ENCODE data around the gene OR5K3.
"Not testable (repeated sequence)": the region's sequence is repeated elsewhere in the genome, so short reads cannot be mapped to it uniquely, and the experiment has no call there.

Gene OR5K3

GRCh38 chr3:98390366-98390765 is at the start of gene OR5K3:
Gene OR5K3 (plus strand): TSS chr3:98390666. CDS start chr3:98390666, 0 bp downstream.
- DNase-seq (ENCODE audit: low read depth in 3 of 3) = no peak

GRCh38 chr3:98341758-98342157 is 48.7 kb upstream of the OR5K3 start:
- DNase-seq (ENCODE audit: low read depth in 3 of 3) = no peak

- no peak for DNase-seq (ENCODE audit: low read depth in 3 of 3)
Measured at GRCh38 chr3:98343647-98344507, 46.6 kb upstream of the OR5K3 start.

- DNase-seq (ENCODE audit: low read depth in 3 of 3) = no peak
Measured at GRCh38 chr3:98350082-98350481, 40.4 kb upstream of the OR5K3 start.

- no peak for DNase-seq (ENCODE audit: low read depth in 3 of 3)
Measured at GRCh38 chr3:98353554-98353953, 36.9 kb upstream of the OR5K3 start, which contains the start of gene OR5K4. Gene OR5K4 (plus strand): TSS chr3:98353854. CDS start chr3:98353854, 0 bp downstream.

GRCh38 chr3:98359250-98359649 is 31.2 kb upstream of the OR5K3 start:
- DNase-seq (ENCODE audit: low read depth in 3 of 3) = no peak

- DNase-seq (ENCODE audit: low read depth in 3 of 3) = no peak
Measured at GRCh38 chr3:98359993-98360675, 30.3 kb upstream of the OR5K3 start.

GRCh38 chr3:98360681-98361080 is 29.8 kb upstream of the OR5K3 start:
- DNase-seq (ENCODE audit: low read depth in 3 of 3) = no peak

- DNase-seq (ENCODE audit: low read depth in 3 of 3) = no peak
Measured at GRCh38 chr3:98361289-98361688, 29.2 kb upstream of the OR5K3 start.

GRCh38 chr3:98367464-98368246 is 22.8 kb upstream of the OR5K3 start:
- DNase-seq (ENCODE audit: low read depth in 3 of 3) = no peak

GRCh38 chr3:98371186-98371585 is 19.3 kb upstream of the OR5K3 start:
- no peak for DNase-seq (ENCODE audit: low read depth in 3 of 3)

- DNase-seq (ENCODE audit: low read depth in 3 of 3) = no peak
Measured at GRCh38 chr3:98371853-98372252, 18.6 kb upstream of the OR5K3 start.

GRCh38 chr3:98372445-98372844 is 18.0 kb upstream of the OR5K3 start:
- DNase-seq (ENCODE audit: low read depth in 3 of 3) = no peak

- DNase-seq (ENCODE audit: low read depth in 3 of 3) = no peak
Measured at GRCh38 chr3:98376631-98377030, 13.8 kb upstream of the OR5K3 start.

GRCh38 chr3:98388147-98388546 is 2.3 kb upstream of the OR5K3 start:
- no peak for DNase-seq (ENCODE audit: low read depth in 3 of 3)

- DNase-seq (ENCODE audit: low read depth in 3 of 3) = no peak
Measured at GRCh38 chr3:98395101-98395500, 4.6 kb downstream of the OR5K3 start.

GRCh38 chr3:98396482-98396881 is 6.0 kb downstream of the OR5K3 start:
- not testable (repeated sequence) for DNase-seq (ENCODE audit: low read depth in 3 of 3)

GRCh38 chr3:98398513-98398912 is 8.0 kb downstream of the OR5K3 start:
- DNase-seq (ENCODE audit: low read depth in 3 of 3) = no peak

GRCh38 chr3:98402507-98402906 is 12.0 kb downstream of the OR5K3 start:
- no peak for DNase-seq (ENCODE audit: low read depth in 3 of 3)

- DNase-seq (ENCODE audit: low read depth in 3 of 3) = no peak
Measured at GRCh38 chr3:98404010-98404409, 13.5 kb downstream of the OR5K3 start.

GRCh38 chr3:98406034-98406433 is 15.6 kb downstream of the OR5K3 start:
- no peak for DNase-seq (ENCODE audit: low read depth in 3 of 3)

GRCh38 chr3:98432575-98432974 is 42.1 kb downstream of the OR5K3 start:
- no peak for DNase-seq (ENCODE audit: low read depth in 3 of 3)

All from stimulated activated CD4-positive, alpha-beta T cell treated with anti-CD3 and anti-CD28 coated beads, TNF-alpha, amount 100 ng/mL, for 4 hours (primary cell).